ENCODE data around the gene CDC42SE1.

The CDC42SE1 gene
- long read RNA-seq, transcript CDC42SE1-201 (5 exons, 3,045 nt): major isoform, 76 of 100 reads
- long read RNA-seq, partial matches to known transcripts: 2 of 100 reads
- long read RNA-seq, other reads (novel, unspliced or antisense): 19 of 100 reads

DNA sequence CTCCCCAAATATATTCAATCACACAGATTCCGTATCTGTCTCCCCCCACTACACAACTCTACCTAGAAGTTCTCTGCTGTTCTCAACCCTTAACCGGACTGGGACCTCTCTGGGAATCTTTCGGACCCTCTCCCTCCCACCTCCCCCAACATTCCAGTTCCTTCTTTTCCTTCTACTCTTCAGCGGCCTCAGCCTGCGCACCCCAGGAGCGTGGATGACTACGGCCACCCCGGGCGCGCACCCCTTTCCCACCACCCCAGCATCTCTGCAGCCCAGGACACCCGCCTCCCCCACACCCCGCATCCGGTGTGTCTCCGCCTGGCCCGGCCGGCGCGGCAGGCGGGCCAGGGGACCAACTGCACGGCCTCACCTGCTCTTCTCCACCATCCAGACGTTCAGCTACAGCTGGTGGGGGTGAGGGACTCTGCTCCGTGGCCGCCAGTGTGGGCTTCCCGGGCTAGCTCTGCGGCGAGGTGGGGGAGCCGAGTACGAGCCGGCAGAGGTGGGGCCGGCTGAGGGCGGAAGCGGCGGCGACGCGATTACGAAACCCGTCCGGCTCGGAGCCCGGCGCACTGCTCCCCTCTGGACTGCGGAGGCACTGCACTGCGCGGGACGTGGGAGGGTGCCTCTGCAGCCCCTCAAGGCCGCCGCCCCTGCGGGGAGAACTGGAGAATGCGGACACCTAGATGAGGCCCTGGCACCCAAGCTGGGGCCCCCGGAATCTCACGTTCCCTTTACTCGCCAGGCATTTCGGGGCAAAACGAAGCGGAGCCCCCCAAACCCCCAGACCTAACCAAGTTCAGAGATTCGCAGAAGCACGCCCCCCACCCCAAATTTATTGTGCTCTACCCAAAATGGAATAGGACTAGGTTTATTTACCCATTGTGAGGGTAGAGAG is at the start of gene CDC42SE1:
TSS of gene CDC42SE1 (minus strand) at position 514 of the 898 bp plus-strand sequence. CDS start 3,892 bp downstream, outside the sequence.
- Histone ChIP-seq H3K27me3 (ENCODE audit: insufficient read depth, poor library complexity, severe bottlenecking) (no peaks in the 10 kb centered on the region), H3K4me3 (replicated peaks; ENCODE audit: insufficient read depth, low read length) (peak within 1 kb of the TSS; percentile 87), H3K27ac (replicated peaks) (peak within 1 kb of the TSS; percentile 90)
- DNase-seq (ENCODE audit: low read depth in 1 of 2, low spot score in 1 of 2): peak; percentile 86 to 88
- TF ChIP-seq POLR2AphosphoS5 (IDR thresholded peaks at IDR 0.05; ENCODE audit: low read depth) (peak; percentile 77; the same call in 1 of the 2 replicates), GABPA (IDR thresholded peaks at IDR 0.05; ENCODE audit: low read depth) (peak; percentile 47), CTCF (IDR thresholded peaks at IDR 0.05; ENCODE audit: insufficient read depth, low read length) (peak; percentile 62), SPI1 (IDR thresholded peaks at IDR 0.05; ENCODE audit: borderline replicate concordance, low read depth) (peak; percentile 41; the same call in 1 of the 2 replicates)
- TF ChIP-seq, protein P1, sequence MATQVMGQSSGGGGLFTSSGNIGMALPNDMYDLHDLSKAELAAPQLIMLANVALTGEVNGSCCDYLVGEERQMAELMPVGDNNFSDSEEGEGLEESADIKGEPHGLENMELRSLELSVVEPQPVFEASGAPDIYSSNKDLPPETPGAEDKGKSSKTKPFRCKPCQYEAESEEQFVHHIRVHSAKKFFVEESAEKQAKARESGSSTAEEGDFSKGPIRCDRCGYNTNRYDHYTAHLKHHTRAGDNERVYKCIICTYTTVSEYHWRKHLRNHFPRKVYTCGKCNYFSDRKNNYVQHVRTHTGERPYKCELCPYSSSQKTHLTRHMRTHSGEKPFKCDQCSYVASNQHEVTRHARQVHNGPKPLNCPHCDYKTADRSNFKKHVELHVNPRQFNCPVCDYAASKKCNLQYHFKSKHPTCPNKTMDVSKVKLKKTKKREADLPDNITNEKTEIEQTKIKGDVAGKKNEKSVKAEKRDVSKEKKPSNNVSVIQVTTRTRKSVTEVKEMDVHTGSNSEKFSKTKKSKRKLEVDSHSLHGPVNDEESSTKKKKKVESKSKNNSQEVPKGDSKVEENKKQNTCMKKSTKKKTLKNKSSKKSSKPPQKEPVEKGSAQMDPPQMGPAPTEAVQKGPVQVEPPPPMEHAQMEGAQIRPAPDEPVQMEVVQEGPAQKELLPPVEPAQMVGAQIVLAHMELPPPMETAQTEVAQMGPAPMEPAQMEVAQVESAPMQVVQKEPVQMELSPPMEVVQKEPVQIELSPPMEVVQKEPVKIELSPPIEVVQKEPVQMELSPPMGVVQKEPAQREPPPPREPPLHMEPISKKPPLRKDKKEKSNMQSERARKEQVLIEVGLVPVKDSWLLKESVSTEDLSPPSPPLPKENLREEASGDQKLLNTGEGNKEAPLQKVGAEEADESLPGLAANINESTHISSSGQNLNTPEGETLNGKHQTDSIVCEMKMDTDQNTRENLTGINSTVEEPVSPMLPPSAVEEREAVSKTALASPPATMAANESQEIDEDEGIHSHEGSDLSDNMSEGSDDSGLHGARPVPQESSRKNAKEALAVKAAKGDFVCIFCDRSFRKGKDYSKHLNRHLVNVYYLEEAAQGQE (IDR thresholded peaks at IDR 0.05; ENCODE audit: insufficient replicate concordance, low read depth): no peak

GRCh38 chr1:151108331-151108730 is 48.9 kb upstream of the CDC42SE1 start:
- Histone ChIP-seq H3K27ac (replicated peaks) (no peak overlapping the region), H3K4me3 (replicated peaks; ENCODE audit: insufficient read depth, low read length) (no peak overlapping the region), H3K27me3 (ENCODE audit: insufficient read depth, poor library complexity, severe bottlenecking) (no peaks in the 10 kb centered on the region)
- no peak for DNase-seq (ENCODE audit: low read depth in 1 of 2, low spot score in 1 of 2)
- TF ChIP-seq GABPA (IDR thresholded peaks at IDR 0.05; ENCODE audit: low read depth): no peak
- TF ChIP-seq SPI1 (IDR thresholded peaks at IDR 0.05; ENCODE audit: borderline replicate concordance, low read depth): no peak
- no peak for TF ChIP-seq POLR2AphosphoS5 (IDR thresholded peaks at IDR 0.05; ENCODE audit: low read depth)

DNA sequence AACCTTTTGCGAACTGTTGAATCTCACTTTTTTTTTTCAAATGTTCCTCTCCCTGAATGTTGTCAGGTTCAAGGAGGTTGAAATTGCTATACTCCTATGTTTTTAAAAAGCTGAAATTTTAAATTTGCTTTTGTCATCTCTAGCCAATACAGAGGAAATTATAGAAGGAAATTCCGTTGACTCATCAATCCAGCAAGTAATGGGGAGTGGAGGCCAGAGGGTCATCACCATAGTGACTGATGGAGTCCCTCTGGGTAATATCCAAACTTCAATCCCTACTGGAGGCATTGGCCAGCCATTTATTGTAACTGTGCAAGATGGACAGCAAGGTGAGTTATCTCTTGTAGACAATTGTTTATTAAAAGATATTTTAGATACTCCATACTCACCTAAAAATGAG is 47.5 kb upstream of the CDC42SE1 start:
- H3K27me3 ChIP-seq (ENCODE audit: insufficient read depth, poor library complexity, severe bottlenecking): no peaks in the 10 kb centered on the region
- TF ChIP-seq SPI1 (IDR thresholded peaks at IDR 0.05; ENCODE audit: borderline replicate concordance, low read depth) (no peak), POLR2AphosphoS5 (IDR thresholded peaks at IDR 0.05; ENCODE audit: low read depth) (no peak), GABPA (IDR thresholded peaks at IDR 0.05; ENCODE audit: low read depth) (no peak), CTCF (IDR thresholded peaks at IDR 0.05; ENCODE audit: insufficient read depth, low read length) (no peak)
- TF ChIP-seq, protein P1 (IDR thresholded peaks at IDR 0.05; ENCODE audit: insufficient replicate concordance, low read depth): no peak
- no peak for DNase-seq (ENCODE audit: low read depth in 1 of 2, low spot score in 1 of 2)
- H3K27ac ChIP-seq (replicated peaks): no peak overlapping the region
- H3K4me3 ChIP-seq (replicated peaks; ENCODE audit: insufficient read depth, low read length): no peak overlapping the region

DNA sequence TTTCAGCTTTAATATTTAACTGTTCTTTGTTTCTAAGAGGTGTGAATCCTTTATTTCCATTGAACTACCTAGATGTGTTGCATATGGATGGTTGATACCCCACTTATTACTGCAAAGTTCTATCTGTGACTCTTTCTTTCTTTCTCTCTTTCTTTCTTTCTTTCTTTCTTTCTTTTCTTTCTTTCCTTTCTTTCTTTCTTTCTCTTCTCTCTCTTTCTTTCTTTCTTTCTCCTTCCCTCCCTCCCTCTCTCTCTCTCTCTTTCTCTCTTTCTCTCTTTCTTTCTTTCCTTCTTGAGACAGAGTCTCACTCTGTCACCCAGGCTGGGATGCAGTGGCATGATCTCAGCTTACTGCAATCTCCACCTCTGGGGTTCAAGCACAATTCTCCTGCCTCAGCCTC is 45.2 kb upstream of the CDC42SE1 start:
- no peak overlapping the region for H3K27ac ChIP-seq (replicated peaks)
- no peaks in the 10 kb centered on the region for H3K27me3 ChIP-seq (ENCODE audit: insufficient read depth, poor library complexity, severe bottlenecking)
- no peak overlapping the region for H3K4me3 ChIP-seq (replicated peaks; ENCODE audit: insufficient read depth, low read length)
- DNase-seq (ENCODE audit: low read depth in 1 of 2, low spot score in 1 of 2): no peak
- TF ChIP-seq SPI1 (IDR thresholded peaks at IDR 0.05; ENCODE audit: borderline replicate concordance, low read depth): no peak
- no peak for TF ChIP-seq GABPA (IDR thresholded peaks at IDR 0.05; ENCODE audit: low read depth)
- TF ChIP-seq, protein P1 (IDR thresholded peaks at IDR 0.05; ENCODE audit: insufficient replicate concordance, low read depth): no peak
- no peak for TF ChIP-seq POLR2AphosphoS5 (IDR thresholded peaks at IDR 0.05; ENCODE audit: low read depth)
- no peak for TF ChIP-seq CTCF (IDR thresholded peaks at IDR 0.05; ENCODE audit: insufficient read depth, low read length)
